Measurements from ENCODE around the gene C3orf22. TPM values are rescaled to one million over a fixed set of nuclear protein-coding genes. Genes with fewer than 3 reads are reported as not detected.

Gene C3orf22
- total RNA-seq, 4 donors from 2014 or later = not detected

GRCh38 chr3:126525853-126526667 lies 32.7 kb downstream of the C3orf22 start:
- Histone ChIP-seq H3K27ac (no peak overlapping the region), H3K27me3 (peaks cover 19% of the 10 kb centered on the region), H3K4me1 (peaks cover 4 to 18% (median 13%) of the 10 kb centered on the region in 4 donors), H3K9me3 (no peaks in the 10 kb centered on the region), H3K36me3 (no peaks in the 10 kb centered on the region), H3K4me3 (no peak overlapping the region)
- in situ Hi-C loops (cut with MboI; ENCODE audit: low pct_ligation_motif_present in 1 of 4, low pct_unique_long_range_greater_than_20kb in 1 of 4, low sequenced_read_pairs in 3 of 4) = no loop called here
- intact Hi-C loops (cut with DNase I; ENCODE audit: low total_unique reads) = no loop called here
- TF ChIP-seq EP300 (IDR thresholded peaks at IDR 0.05; ENCODE audit: low read depth) (no peak), POLR2A (IDR thresholded peaks at IDR 0.05) (no peak), POLR2AphosphoS5 (IDR thresholded peaks at IDR 0.05) (no peak), CTCF (IDR thresholded peaks at IDR 0.05) (no peak)
- 94 to 100% methylated on average over 1 to 7 of the region's 8 CpGs for WGBS, 2 donors (ENCODE audit: low coverage in 1 of 2)
- DNase-seq = no peak

- Histone ChIP-seq H3K4me1 (peaks cover 4 to 18% (median 13%) of the 10 kb centered on the region in 4 donors), H3K36me3 (no peaks in the 10 kb centered on the region), H3K27ac (peak overlapping the region in 1 of 4 donors; percentile 46), H3K27me3 (peaks cover 19% of the 10 kb centered on the region), H3K4me3 (peak overlapping the region in 1 of 4 donors; percentile 56), H3K9me3 (no peaks in the 10 kb centered on the region)
- intact Hi-C loops (cut with DNase I; ENCODE audit: low total_unique reads) (no loop called here), in situ Hi-C loops (cut with MboI; ENCODE audit: low pct_ligation_motif_present in 1 of 4, low pct_unique_long_range_greater_than_20kb in 1 of 4, low sequenced_read_pairs in 3 of 4) (no loop called here)
- no peak for DNase-seq
- TF ChIP-seq POLR2AphosphoS5 (IDR thresholded peaks at IDR 0.05) (no peak), EP300 (IDR thresholded peaks at IDR 0.05; ENCODE audit: low read depth) (no peak), CTCF (IDR thresholded peaks at IDR 0.05) (no peak), POLR2A (IDR thresholded peaks at IDR 0.05) (no peak)
- WGBS, 2 donors (ENCODE audit: low coverage in 1 of 2) = 78% methylated on average over 10 of the region's 12 CpGs; no CpG with 5 or more reads in 1 of the 2 donors
These were observed 33.5 kb downstream of the C3orf22 start for GRCh38 chr3:126525091-126525852.

- H3K9me3 ChIP-seq = no peaks in the 10 kb centered on the region
- intact Hi-C loops (cut with DNase I; ENCODE audit: low total_unique reads) = no loop called here
- H3K36me3 ChIP-seq = no peaks in the 10 kb centered on the region
- peak; percentile 32 for DNase-seq
- peak overlapping the region; percentile 26 to 56 (median 42) for H3K4me3 ChIP-seq
- 6% methylated on average over 27 of the region's 31 CpGs; no CpG with 5 or more reads in 1 of the 2 donors for WGBS, 2 donors (ENCODE audit: low coverage in 1 of 2)
- peaks cover 19% of the 10 kb centered on the region for H3K27me3 ChIP-seq
- peaks cover 4 to 18% (median 13%) of the 10 kb centered on the region in 4 donors for H3K4me1 ChIP-seq
- in situ Hi-C loops (cut with MboI; ENCODE audit: low pct_ligation_motif_present in 1 of 4, low pct_unique_long_range_greater_than_20kb in 1 of 4, low sequenced_read_pairs in 3 of 4) = no loop called here
- peak overlapping the region; percentile 18 to 57 (median 44) for H3K27ac ChIP-seq
- TF ChIP-seq POLR2A (IDR thresholded peaks at IDR 0.05) (peak; percentile 2), CTCF (IDR thresholded peaks at IDR 0.05) (peak in 1 of 5 experiments; percentile 2), POLR2AphosphoS5 (IDR thresholded peaks at IDR 0.05) (no peak)
These were observed 34.2 kb downstream of the C3orf22 start for GRCh38 chr3:126524429-126524988.
